ENCODE data around the gene KCTD20. TPM values are rescaled to one million over a fixed set of nuclear protein-coding genes. Genes with fewer than 3 reads are reported as not detected.

Gene KCTD20
- total and polyA plus RNA-seq, 4 donors: 9.5 to 48.5 (median 32.2) TPM

- peak overlapping the region; percentile 68 to 89 for H3K27ac ChIP-seq (ENCODE audit: low read depth in 1 of 2, low read length in 2 of 2)
- DNase-seq (ENCODE audit: low spot score): no peak
- H3K27me3 ChIP-seq (ENCODE audit: control insufficient read depth in 4 of 4, insufficient read depth in 4 of 4, low read length in 3 of 4): no peaks in the 10 kb centered on the region
- peak overlapping the region in 1 of 3 donors; percentile 11 for H3K4me3 ChIP-seq (ENCODE audit: low read depth in 1 of 3, low read length in 3 of 3)
- WGBS: 32% methylated on average over 6 of the region's 6 CpGs
- H3K9me3 ChIP-seq (ENCODE audit: control insufficient read depth in 4 of 4, low read length in 3 of 4): no peaks in the 10 kb centered on the region
- H3K9ac ChIP-seq (ENCODE audit: low read depth in 1 of 2, low read length in 2 of 2): peak overlapping the region; percentile 12 to 76
- TF ChIP-seq YY1 (IDR thresholded peaks at IDR 0.05) (peak; percentile 14), HNF4A (conservative IDR thresholded peaks at IDR 0.05) (no peak), RAD21 (IDR thresholded peaks at IDR 0.05) (peak in 1 of 2 donors; percentile 26), FOXA1 (IDR thresholded peaks at IDR 0.05) (peak; percentile 73), FOXA2 (IDR thresholded peaks at IDR 0.05) (peak; percentile 82)
- H3K36me3 ChIP-seq (ENCODE audit: control insufficient read depth in 4 of 4, insufficient read depth in 3 of 4, low read depth in 1 of 4, low read length in 3 of 4): peaks cover 0 to 12% (median 9%) of the 10 kb centered on the region in 4 donors
- H3K4me1 ChIP-seq (ENCODE audit: control insufficient read depth in 4 of 4, insufficient read depth in 4 of 4, low read length in 3 of 4): peaks cover 6 to 25% (median 20%) of the 10 kb centered on the region in 4 donors
Measured at GRCh38 chr6:36523936-36524499, 81.2 kb downstream of the KCTD20 start.

- TF ChIP-seq ATF3 (IDR thresholded peaks at IDR 0.05) (no peak), MAX (IDR thresholded peaks at IDR 0.05) (no peak), NR2F2 (IDR thresholded peaks at IDR 0.05) (no peak), REST (IDR thresholded peaks at IDR 0.05) (no peak), GABPA (IDR thresholded peaks at IDR 0.05 in 1 of 2, conservative IDR thresholded peaks at IDR 0.05 in 1 of 2) (no peak), YY1 (IDR thresholded peaks at IDR 0.05) (no peak), ZBTB33 (IDR thresholded peaks at IDR 0.05) (no peak), CTCF (IDR thresholded peaks at IDR 0.05; ENCODE audit: low read depth, low read length, missing input control) (no peak)
- no peak for DNase-seq (ENCODE audit: low spot score)
- Histone ChIP-seq H3K9me3 (ENCODE audit: control insufficient read depth in 4 of 4, low read length in 3 of 4) (no peaks in the 10 kb centered on the region), H3K36me3 (ENCODE audit: control insufficient read depth in 4 of 4, insufficient read depth in 3 of 4, low read depth in 1 of 4, low read length in 3 of 4) (peaks cover 0 to 10% (median 10%) of the 10 kb centered on the region in 4 donors), H3K4me1 (ENCODE audit: control insufficient read depth in 4 of 4, insufficient read depth in 4 of 4, low read length in 3 of 4) (peaks cover 6 to 25% (median 20%) of the 10 kb centered on the region in 4 donors), H3K27ac (ENCODE audit: low read depth in 1 of 2, low read length in 2 of 2) (peak overlapping the region in 1 of 2 donors; percentile 89), H3K9ac (ENCODE audit: low read depth in 1 of 2, low read length in 2 of 2) (no peak overlapping the region), H3K4me3 (ENCODE audit: low read depth in 1 of 3, low read length in 3 of 3) (no peak overlapping the region), H3K27me3 (ENCODE audit: control insufficient read depth in 4 of 4, insufficient read depth in 4 of 4, low read length in 3 of 4) (no peaks in the 10 kb centered on the region)
- WGBS: 87% methylated on average over 5 of the region's 5 CpGs
Measured at GRCh38 chr6:36524871-36525270, 82.1 kb downstream of the KCTD20 start.

All from liver (tissue), 9 donors.